Measurements from ENCODE around the gene FOXS1.
"Not testable (repeated sequence)": the region's sequence is repeated elsewhere in the genome, so short reads cannot be mapped to it uniquely, and the experiment has no call there.

FOXS1 gene

GRCh38 chr20:31824125-31824485 is 21.3 kb downstream of the FOXS1 start:
- in situ Hi-C loops (cut with MboI; ENCODE audit: low sequenced_read_pairs) = loop anchor here (10.0 kb wide), 1 partner anchor 261 kb away; no protein-coding TSS in a partner anchor

- in situ Hi-C loops (cut with MboI; ENCODE audit: low sequenced_read_pairs) = loop anchor here (10.0 kb wide), 1 partner anchor 261 kb away; no protein-coding TSS in a partner anchor
Measured at GRCh38 chr20:31823360-31824124, 21.9 kb downstream of the FOXS1 start.

- in situ Hi-C loops (cut with MboI; ENCODE audit: low sequenced_read_pairs) = loop anchor here (10.0 kb wide), 1 partner anchor 262 kb away; no protein-coding TSS in a partner anchor
Measured at GRCh38 chr20:31822421-31823330, 22.7 kb downstream of the FOXS1 start.

- in situ Hi-C loops (cut with MboI; ENCODE audit: low sequenced_read_pairs) = loop anchor here (10.0 kb wide), 1 partner anchor 263 kb away; no protein-coding TSS in a partner anchor
Measured at GRCh38 chr20:31821427-31821826, 24.0 kb downstream of the FOXS1 start.

- in situ Hi-C loops (cut with MboI; ENCODE audit: low sequenced_read_pairs) = loop anchor here (10.0 kb wide), 1 partner anchor 265 kb away; no protein-coding TSS in a partner anchor
Measured at GRCh38 chr20:31820228-31820627, 25.2 kb downstream of the FOXS1 start.

GRCh38 chr20:31819083-31819784 is 26.2 kb downstream of the FOXS1 start, which contains the start of gene MYLK2:
Gene MYLK2, plus strand, starts transcription at chr20:31819356. Its CDS starts 225 bp downstream, at chr20:31819581.
- in situ Hi-C loops (cut with MboI; ENCODE audit: low sequenced_read_pairs) = no loop called here

GRCh38 chr20:31818376-31818908 is 27.0 kb downstream of the FOXS1 start:
- in situ Hi-C loops (cut with MboI; ENCODE audit: low sequenced_read_pairs) = no loop called here

GRCh38 chr20:31817461-31817860 is 27.9 kb downstream of the FOXS1 start:
- in situ Hi-C loops (cut with MboI; ENCODE audit: low sequenced_read_pairs) = no loop called here

GRCh38 chr20:31816221-31816620 is 29.2 kb downstream of the FOXS1 start:
- in situ Hi-C loops (cut with MboI; ENCODE audit: low sequenced_read_pairs) = no loop called here

- in situ Hi-C loops (cut with MboI; ENCODE audit: low sequenced_read_pairs) = no loop called here
Measured at GRCh38 chr20:31815408-31816188, 29.8 kb downstream of the FOXS1 start.

- in situ Hi-C loops (cut with MboI; ENCODE audit: low sequenced_read_pairs) = not testable (repeated sequence)
Measured at GRCh38 chr20:31814142-31814541, 31.3 kb downstream of the FOXS1 start.

GRCh38 chr20:31813611-31814010 is 31.8 kb downstream of the FOXS1 start:
- in situ Hi-C loops (cut with MboI; ENCODE audit: low sequenced_read_pairs) = no loop called here

- in situ Hi-C loops (cut with MboI; ENCODE audit: low sequenced_read_pairs) = no loop called here
Measured at GRCh38 chr20:31811796-31812728, 33.3 kb downstream of the FOXS1 start.

GRCh38 chr20:31811198-31811597 is 34.2 kb downstream of the FOXS1 start:
- in situ Hi-C loops (cut with MboI; ENCODE audit: low sequenced_read_pairs) = no loop called here

GRCh38 chr20:31809661-31810060 is 35.7 kb downstream of the FOXS1 start:
- in situ Hi-C loops (cut with MboI; ENCODE audit: low sequenced_read_pairs) = no loop called here

- in situ Hi-C loops (cut with MboI; ENCODE audit: low sequenced_read_pairs) = no loop called here
Measured at GRCh38 chr20:31808481-31808880, 36.9 kb downstream of the FOXS1 start.

GRCh38 chr20:31806564-31807355 is 38.6 kb downstream of the FOXS1 start:
- in situ Hi-C loops (cut with MboI; ENCODE audit: low sequenced_read_pairs) = no loop called here
